ENCODE data around the gene SDHA.
"Not testable (repeated sequence)": the region's sequence is repeated elsewhere in the genome, so short reads cannot be mapped to it uniquely, and the experiment has no call there.

SDHA gene

GRCh38 chr5:264338-264737 lies 46.2 kb downstream of the SDHA start:
- no peak for DNase-seq

DNA sequence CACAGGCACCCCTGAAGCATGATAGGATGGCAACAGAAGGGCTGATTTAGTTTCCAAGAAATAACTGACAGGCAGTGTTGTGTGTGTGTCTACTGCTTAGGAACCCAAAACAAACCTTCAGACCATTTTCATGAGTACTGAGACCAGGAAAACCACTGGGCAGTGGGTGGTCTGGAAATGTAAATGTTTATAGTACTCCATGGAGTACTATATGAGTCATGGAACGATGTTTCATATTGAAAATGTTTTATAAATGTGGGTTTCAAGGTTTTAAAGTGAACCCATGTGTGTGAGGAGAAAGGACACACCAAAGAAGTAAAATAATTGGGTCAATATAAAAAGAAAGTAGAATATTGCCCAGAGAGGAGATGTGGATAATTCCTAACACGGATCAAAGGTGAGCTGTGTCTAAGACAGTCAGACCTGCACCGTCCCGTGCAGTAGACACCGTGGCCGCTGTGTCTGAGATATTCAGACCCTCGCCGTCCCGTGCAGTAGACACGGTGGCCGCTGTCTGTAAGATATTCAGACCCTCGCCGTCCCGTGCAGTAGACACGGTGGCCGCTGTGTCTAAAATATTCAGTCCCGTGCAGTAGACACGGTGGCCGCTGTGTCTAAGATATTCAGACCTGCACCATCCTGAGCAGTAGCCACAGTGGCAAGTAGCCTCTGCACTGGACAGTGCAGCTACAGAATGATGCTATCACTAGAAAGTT lies 48.3 kb downstream of the SDHA start:
- DNase-seq = not testable (repeated sequence)

- no peak for DNase-seq
These were observed 49.6 kb downstream of the SDHA start for GRCh38 chr5:267716-268115.

DNA sequence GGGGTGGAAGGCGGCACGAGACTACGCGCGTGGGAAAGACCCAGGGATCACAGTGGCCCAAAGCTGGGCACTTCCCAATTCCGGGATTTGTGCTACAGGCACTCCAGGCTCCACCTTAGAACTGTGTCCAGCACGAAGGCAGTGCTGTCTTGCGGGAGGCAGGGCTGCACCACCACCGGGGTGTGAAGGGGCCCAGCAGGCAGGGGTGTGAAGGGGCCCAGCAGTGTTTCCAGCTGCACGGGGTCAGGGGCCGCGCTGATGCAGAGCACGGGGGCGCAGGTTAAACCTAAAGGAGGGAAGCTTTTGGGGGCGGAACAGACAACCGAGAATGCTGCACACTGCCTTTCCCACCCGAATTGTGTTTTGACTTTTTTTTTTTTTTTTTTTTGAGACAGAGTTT lies 52.2 kb downstream of the SDHA start:
- DNase-seq = no peak

GRCh38 chr5:271828-272167 lies 53.7 kb downstream of the SDHA start:
- DNase-seq = not testable (repeated sequence)

GRCh38 chr5:273091-273490 lies 55.0 kb downstream of the SDHA start:
- DNase-seq = not testable (repeated sequence)

DNA sequence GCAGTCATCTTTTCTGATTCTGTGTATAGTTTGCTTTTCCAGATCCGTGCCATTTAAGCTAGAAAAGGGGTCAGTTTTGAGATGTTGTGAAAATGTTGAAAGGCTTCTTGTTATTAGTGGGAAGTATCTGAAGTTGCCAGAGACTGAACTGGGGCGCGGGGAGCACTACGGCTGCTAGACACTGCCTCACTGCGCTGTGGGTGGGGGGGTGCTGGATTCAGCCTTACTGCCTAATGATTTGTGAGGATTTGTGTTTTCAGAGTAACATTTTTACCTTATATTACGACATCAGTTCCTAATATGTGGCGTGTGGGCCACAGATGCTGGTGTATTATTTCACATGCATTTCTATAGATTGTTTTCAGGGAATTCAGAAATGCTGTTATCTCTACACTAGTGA lies 55.4 kb downstream of the SDHA start:
- not testable (repeated sequence) for DNase-seq

- not testable (repeated sequence) for DNase-seq
These were observed 56.2 kb downstream of the SDHA start for GRCh38 chr5:274346-274745.

DNA sequence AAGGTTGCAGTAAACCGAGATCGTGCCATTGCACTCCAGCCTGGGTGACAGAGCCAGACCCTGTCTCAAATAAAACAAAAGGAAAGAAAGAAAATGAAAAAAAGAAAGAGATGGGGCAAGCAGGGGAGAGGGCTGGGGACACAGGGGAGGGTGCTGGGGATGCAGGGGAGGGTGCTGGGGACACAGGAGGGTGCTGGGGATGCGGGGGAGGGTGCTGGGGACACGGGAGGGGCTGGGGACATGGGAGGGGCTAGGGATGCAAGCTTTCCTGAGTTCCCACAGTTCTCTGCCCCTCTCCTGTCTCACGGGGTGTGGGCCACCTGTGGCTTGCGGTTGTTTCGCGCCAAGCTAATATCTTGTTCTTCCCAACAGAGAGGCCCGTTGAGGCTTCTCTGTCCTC lies 60.5 kb downstream of the SDHA start:
- no peak for DNase-seq

DNA sequence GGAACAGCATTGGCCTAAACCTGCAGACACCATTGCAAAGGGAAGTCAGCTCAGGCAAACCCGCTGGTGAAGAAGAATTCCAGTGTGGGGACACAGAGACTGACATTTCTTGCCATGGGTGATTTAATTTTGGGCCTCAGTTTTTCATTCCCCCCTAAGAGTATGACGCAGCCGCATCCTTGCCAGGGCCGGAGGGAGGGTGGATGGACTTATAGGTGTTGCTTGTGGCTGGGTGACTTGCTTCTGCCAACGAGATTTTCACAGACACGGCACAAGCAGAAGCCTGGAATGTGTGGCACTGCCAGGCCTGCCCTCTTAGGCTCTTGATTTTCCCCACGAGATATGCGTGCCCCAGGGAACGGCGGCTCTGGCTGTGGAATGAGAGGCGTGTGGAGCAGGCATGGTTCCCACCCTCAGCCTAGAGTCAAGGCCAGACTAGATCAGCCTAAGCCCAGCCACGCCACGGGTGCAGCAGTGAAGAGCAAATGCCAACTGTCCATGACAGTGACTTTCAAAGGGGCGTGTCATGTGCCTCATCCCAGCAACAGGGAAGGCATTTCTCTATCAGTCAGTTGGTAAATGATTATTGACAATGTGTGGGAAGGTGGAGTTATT lies 61.0 kb downstream of the SDHA start:
- DNase-seq = not testable (repeated sequence)

- DNase-seq = no peak
These were observed 68.0 kb downstream of the SDHA start for GRCh38 chr5:285991-286557.

DNA sequence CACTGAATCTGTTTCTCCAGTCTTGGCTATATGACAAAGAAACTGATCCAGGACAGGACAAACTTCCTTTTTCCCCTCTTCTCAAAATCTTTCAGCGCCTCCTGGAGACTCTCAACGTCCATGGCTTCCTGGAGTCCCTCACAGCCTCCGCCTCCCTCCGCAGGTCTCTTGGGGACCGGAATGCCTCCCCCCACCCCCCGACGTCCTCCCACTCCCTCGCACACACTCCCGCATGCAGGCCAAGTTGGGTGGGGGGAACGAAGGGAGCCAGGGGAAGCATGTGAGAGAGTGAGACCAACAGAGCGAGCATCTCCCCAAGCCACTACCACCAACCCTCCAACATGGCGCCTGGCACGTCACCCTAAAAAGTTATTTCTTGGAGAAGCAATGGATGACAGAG lies 72.1 kb downstream of the SDHA start:
- not testable (repeated sequence) for DNase-seq

GRCh38 chr5:291345-291744 lies 73.2 kb downstream of the SDHA start:
- DNase-seq = not testable (repeated sequence)

DNA sequence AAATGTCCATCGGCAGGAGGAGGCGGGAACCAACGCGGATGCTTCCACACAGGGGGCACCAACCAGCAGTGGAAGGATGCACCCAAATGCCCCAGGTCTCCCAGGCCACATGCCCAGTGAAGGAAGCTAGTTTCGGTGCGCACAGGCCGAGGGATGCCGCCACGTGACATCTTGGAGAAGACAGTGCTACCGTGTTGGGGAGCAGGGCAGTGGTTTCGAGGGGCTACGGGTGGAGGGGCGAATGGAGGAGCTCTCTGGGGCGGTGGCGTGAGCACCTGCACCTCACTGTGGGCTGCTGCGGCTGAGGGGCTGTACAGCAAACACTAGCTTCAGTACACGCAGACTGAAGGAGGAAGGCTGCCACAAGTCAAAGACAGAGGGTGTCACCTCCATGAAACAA lies 76.7 kb downstream of the SDHA start:
- DNase-seq = not testable (repeated sequence)

DNA sequence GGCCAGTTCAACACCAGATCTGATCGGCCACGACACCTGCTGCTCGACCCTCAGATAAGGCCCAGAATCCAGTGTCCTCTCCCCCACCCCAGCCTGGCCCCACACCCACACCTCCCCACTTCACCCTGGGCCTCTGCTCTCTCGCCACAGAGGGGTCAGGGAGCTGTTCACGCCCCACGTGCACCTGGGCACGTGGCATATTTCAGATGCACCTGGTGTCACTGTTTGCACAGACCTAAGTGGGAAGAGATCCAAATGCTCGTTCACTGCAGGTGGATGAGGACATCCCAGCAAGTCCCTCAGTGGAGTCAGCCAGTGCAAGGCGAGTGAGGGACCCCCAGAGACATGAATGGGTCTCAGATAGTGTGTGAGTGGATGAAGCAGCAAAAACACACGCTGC lies 78.1 kb downstream of the SDHA start:
- not testable (repeated sequence) for DNase-seq

DNA sequence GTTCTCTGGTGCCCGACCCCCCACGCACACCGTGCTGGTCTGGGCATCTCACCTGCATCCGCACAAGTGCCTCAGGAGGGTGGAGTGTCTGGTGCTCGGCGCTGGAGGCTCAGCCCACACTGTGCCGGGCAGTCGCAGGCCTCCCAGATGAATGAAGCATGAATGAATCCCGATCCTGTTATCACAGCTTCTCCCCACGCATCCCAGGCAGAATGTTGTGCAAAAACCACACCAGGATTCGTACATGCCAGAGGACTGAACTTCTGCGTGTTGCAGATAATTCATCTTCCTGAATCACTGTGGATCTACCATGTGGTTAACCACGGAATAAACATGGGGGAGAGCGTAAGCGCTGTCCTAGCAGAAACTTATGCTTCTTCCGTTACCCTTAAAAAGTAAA lies 78.8 kb downstream of the SDHA start:
- not testable (repeated sequence) for DNase-seq

- DNase-seq = not testable (repeated sequence)
These were observed 79.3 kb downstream of the SDHA start for GRCh38 chr5:297448-297847.

- DNase-seq = not testable (repeated sequence)
These were observed 80.0 kb downstream of the SDHA start for GRCh38 chr5:297991-298736.

- no peak for DNase-seq
These were observed 80.6 kb downstream of the SDHA start for GRCh38 chr5:298737-299125.

GRCh38 chr5:299921-300320 lies 81.8 kb downstream of the SDHA start:
- DNase-seq = not testable (repeated sequence)

GRCh38 chr5:300691-301435 lies 82.7 kb downstream of the SDHA start:
- DNase-seq = not testable (repeated sequence)

- not testable (repeated sequence) for DNase-seq
These were observed 84.3 kb downstream of the SDHA start for GRCh38 chr5:302416-302815.

DNA sequence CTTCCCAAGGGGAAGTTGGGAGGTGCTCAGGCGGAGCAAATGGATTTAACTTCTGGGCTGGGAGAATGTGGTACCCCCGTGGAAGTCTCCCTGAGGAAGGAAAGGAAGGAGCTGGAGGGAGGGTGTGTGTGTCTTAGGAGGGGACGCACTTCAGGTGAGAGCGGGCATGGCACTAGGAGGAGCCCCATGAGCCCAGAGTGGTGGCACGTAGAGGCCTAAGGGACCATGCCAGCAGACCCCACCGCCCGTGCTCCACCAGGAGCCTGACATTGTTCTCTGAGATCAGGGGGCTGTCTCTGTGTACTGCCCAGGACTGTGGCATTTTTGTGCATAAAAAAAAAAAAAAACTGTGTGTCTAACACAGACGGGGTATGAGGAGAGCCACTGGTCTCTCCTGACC lies 84.8 kb downstream of the SDHA start:
- no peak for DNase-seq
